GM20000 (cell line): ENCODE data around the gene CADM4.
"Not testable (repeated sequence)": the region's sequence is repeated elsewhere in the genome, so short reads cannot be mapped to it uniquely, and the experiment has no call there.

Source experiments
- DNase-seq: peaks from one replicate; pipeline ENCODE4 v3.0.0; 2012; ENCODE audit warnings: low spot score
- CTCF ChIP-seq: IDR thresholded peaks from 2 replicates; pipeline ENCODE4 v1.5.1; 2012; ENCODE audit warnings: mild to moderate bottlenecking, control low read depth; ENCODE audit errors: extremely low read depth, missing control alignments

The CADM4 gene

DNA sequence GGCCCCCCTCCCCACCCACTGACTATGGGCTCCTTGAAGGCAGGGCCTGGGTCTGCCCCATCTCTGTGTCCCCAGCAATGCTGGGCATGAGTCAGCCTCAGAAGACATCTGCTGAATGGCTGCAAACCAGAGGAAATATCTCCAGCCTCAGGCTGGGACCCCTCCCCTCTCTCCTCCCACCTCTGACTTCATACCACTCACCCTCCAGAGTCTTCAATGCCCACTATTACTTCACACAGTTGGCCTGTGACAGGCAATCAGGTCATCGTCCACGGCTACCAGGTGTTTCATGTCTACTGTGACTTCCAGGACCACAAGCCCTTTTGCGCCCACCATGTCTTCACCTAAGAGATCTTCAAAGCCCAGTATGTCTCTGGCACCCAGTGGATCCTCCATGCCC, 27.9 kb downstream of the CADM4 start, which contains the start of gene SRRM5:
Gene SRRM5 (plus strand): TSS at position 301 of the 400 bp plus-strand sequence. CDS start 34 bp downstream, at position 335.
- no peak for TF ChIP-seq CTCF
- no peak for DNase-seq

DNA sequence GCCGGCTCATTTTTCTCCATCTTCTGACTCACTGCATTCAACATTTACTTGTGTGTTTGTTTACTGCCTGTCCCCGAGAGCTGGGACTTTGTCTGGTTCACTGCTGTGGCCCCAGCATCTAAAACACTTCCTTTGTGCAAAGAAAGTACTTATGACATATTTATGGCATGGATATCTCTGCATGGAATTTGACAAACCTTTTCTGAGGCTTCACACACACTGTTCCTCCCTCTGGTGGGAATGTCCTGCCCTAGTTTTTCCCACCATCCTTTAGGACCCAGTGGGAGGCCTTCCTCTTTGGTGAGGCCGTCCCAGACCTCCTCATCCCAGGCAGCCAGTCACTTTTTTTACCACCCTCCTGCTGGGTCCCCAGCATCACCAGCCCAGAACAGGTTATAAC, 29.2 kb downstream of the CADM4 start:
- no peak for TF ChIP-seq CTCF
- no peak for DNase-seq

DNA sequence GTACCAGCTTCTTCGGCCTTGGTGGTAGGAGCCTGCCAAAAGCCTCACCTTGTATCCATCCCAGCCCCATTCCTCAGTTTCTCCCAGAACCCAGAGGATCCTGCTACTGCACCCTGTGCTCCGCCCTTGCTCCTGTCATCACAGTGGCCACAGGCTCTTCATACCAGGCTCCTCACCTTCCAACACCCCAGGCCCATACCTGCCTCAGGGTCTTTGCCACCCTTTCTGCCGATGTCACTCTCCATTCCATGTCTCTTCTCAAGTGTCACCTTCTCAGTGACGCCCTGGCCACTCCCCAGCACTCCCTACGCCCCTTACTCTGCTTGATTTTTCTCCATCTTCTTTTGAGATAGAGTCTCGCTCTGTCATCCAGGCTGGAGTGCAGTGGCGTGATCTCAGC, 29.8 kb downstream of the CADM4 start:
- TF ChIP-seq CTCF = no peak
- no peak for DNase-seq

DNA sequence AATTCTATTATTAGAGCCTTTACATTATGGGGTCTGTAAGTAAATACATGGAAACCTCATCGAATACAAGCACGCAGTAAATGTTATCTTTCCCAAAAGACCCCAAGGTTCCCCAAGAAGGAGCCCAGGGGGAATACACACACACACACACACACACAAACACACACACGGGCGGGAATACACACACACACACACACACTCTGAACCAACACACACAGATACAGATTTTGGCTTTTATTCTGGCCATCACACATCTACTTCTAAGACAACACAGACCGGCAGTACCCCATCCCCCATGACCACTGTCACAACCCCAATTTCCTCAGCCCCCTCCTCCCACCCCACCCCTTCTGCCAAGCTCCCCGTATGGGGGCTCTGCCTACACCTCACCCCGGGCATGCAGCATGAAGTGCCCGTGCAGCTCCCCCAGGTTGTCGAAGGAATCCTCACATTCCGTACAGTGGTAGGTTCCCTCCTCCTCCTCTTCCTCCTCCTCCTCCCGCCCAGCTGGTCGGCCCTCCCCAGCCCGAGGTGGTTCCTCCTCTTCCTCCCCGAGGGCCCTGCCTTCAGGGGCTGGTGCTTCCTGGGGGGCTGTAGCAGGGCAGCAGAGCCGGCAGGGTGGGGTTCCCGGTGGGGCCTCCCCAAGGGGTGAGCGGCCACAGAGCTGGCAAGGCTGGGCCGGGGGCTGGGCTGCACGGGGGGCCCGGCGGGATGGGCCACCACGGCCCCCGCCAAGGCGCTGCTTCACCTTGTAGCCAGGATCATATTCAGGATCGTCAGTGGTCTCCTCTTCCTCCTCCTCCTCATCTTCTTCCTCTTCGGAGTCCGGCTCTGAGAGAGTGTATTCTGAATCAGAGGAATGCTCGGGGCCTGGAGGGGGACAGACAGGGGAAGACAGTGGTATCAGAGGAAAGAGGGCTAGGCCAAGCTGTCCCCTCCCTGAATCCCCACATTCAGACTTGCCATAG, 32.1 kb downstream of the CADM4 start:
- no peak for DNase-seq
- TF ChIP-seq CTCF = no peak

DNA sequence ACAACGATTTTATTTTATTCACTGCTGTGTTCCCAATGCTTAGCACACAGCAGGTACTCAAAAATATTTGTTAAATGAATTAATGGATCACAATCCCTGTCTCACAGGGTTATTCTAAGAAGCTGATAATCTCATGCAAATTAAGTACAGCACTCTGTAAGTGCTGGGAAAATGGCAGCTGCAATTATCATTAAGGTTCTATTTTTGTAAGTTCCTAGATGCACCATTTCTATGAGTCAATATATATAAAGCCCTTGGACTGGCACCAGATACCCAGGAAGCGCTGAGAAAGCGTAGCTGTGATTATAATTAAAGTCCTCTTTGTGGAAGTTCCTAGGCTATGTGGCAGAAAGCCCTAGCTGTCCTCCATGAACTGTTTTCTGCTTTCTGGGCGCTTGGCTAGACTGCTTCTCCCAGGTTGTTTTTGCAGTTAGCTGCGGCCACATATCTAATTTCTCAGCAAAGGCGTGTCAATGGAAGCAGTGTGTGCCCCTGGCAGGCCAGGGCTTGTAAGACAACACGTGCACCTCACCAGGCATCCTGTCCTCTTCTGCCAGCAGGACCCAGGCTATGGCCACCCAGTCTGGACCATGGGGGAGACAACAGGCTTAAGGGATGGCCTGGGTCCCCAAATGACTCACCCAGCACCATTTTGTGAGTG, 33.0 kb downstream of the CADM4 start:
- DNase-seq = no peak
- no peak for TF ChIP-seq CTCF

GRCh38 chr19:43605875-43606568, 33.6 kb downstream of the CADM4 start:
- no peak for DNase-seq
- no peak for TF ChIP-seq CTCF

DNA sequence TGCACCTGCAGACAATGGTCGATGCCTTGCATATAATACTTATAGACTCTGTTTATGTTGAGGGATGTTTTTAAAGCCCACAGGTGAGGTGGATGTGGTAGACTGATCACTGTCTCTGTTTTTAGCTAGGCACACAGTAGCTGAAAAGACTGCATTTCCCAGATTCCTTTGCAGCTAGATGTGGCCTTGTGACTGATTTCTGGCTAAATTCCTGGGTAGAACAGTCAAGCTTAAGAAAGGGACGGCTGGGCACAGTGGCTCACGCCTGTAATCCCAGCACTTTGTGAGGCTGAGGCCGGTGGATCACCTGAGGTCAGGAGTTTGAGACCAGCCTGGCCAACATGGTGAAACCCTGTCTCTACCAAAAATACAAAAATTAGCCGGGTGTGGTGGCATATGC, 39.3 kb downstream of the CADM4 start:
- DNase-seq = not testable (repeated sequence)
